NCI-H226 (cell line): Measurements from ENCODE around the gene BMP3.
"Not testable (repeated sequence)": the region's sequence is repeated elsewhere in the genome, so short reads cannot be mapped to it uniquely, and the experiment has no call there.

Source experiments
- DNase-seq: peaks from one replicate; pipeline ENCODE4 v3.0.0-alpha.2; 2015

Gene BMP3, protein sequence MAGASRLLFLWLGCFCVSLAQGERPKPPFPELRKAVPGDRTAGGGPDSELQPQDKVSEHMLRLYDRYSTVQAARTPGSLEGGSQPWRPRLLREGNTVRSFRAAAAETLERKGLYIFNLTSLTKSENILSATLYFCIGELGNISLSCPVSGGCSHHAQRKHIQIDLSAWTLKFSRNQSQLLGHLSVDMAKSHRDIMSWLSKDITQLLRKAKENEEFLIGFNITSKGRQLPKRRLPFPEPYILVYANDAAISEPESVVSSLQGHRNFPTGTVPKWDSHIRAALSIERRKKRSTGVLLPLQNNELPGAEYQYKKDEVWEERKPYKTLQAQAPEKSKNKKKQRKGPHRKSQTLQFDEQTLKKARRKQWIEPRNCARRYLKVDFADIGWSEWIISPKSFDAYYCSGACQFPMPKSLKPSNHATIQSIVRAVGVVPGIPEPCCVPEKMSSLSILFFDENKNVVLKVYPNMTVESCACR

GRCh38 chr4:81030061-81030980 is at the start of gene BMP3:
Gene BMP3, plus strand, starts transcription at chr4:81030708. Its CDS starts 577 bp downstream, at chr4:81031285.
- peak; percentile 16 for DNase-seq

DNA sequence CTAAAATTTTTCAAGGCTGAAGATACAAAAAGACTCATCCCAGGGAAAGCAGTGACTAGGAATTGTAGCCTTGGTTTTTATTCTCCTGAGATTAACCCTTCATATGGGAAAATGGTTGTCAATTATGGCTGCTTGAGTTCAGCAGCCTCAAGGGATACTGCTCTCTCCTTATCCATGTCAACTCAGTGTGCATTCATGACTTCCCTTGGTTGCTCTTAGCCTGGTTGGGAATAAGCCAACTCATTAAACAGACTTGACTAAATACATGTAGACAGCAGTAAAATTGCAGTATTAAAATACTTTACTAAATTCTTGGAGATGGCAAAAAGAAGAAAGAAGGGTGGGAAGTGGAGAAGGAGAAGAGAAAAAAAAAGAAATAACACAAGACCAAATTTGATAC is 44.5 kb upstream of the BMP3 start:
- DNase-seq: no peak

- peak; percentile 20 for DNase-seq
These were observed 40.5 kb upstream of the BMP3 start for GRCh38 chr4:80989921-80990544.

- DNase-seq: no peak
These were observed 39.7 kb upstream of the BMP3 start for GRCh38 chr4:80990851-80991250.

DNA sequence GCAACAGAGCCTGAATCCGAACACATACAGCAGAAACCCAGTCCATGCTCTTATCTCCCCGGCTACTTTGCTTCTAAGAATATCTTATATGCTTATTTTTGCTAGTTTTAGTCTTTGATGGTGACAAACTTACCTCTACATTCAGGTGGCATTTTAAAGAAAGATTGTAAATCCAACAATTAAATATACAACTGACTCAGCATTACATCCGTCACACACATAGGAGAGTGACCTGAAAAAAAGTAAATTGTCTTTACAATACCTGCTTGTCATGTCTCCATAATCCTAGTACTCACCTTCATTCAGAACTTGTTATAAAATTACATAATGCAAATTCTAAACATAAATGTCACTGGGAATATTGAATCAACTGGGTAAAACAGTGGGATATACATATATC is 30.6 kb upstream of the BMP3 start:
- DNase-seq: no peak

- DNase-seq: no peak
These were observed 26.9 kb upstream of the BMP3 start for GRCh38 chr4:81003597-81004111.

GRCh38 chr4:81007417-81007816 is 23.1 kb upstream of the BMP3 start:
- no peak for DNase-seq

DNA sequence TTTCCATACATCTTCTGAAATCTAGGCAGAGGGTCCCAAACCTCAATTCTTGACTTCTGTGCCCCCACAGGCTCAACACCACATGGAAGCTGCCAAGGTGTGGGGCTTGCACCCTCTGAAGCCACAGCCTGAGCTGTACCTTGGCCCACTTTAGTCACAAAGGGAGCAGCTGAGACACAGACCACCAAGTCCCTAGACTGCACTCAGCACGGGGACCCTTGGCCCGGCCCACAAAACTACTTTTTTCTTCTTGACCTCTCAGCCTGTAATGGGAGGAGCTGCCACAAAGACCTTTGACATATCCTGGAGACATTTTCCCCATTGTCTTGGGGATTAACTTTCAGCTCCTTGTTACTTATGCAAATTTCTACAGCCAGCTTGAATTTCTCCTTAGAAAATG is 13.9 kb upstream of the BMP3 start:
- DNase-seq: not testable (repeated sequence)

- DNase-seq: no peak
These were observed 11.5 kb upstream of the BMP3 start for GRCh38 chr4:81019006-81019405.

DNA sequence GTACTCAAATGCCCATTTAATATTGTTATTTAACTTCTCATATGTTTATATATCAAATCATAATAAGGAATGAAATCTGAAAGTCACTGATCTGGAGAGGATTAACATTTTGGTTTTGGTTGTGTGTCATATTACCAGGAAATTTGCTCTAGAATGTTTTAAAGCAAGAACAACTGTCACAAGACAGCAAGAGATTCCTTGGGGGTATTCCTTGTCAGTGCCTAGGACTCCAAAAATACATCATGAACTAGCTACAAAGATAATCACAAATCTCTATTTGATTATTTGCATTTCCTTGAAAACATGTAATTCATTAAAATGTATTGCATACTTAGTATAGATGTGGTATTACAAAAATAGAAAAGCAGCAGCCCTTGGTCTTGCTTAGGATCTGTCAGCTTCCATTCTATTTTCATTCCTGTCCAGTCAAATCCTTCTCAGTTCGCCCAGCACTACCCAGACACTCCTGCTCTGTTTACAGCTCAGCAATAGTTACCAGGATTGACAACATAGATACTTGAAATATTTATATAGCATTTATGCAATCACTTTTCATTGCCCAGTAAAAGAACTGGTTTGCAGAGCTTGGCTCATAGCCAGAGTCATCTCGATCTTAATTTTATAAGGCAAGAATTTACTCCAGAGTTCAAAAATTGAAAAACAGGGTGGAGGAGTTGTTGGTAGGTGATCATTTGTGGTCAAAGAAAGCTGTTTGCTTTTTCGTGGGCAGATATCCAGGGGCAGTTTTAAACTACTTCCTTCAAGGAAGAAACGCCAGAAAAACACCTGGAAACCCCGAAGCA is 9.2 kb upstream of the BMP3 start:
- DNase-seq: no peak

DNA sequence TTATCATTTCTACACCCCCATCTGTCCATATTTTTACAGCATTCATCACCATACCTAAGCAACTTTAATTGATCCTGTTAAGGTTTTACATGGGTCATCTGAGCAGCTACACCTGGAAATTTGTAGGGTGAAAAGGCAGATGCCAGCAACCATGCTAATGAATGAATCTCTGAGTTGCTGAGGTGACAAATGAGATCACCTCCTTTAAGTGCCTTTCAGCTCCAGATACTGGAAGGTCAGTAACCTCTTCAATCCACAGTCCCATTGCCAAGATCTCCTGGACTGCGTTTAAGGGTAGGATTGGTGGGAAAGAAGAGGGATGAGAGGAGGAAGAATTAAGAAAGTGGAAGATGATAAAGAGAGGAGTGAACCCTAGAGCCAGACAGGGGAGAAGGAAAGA is 8.5 kb upstream of the BMP3 start:
- no peak for DNase-seq

GRCh38 chr4:81023484-81023883 is 7.0 kb upstream of the BMP3 start:
- DNase-seq: no peak

GRCh38 chr4:81030981-81031791 is 678 bp downstream of the BMP3 start:
- no peak for DNase-seq

DNA sequence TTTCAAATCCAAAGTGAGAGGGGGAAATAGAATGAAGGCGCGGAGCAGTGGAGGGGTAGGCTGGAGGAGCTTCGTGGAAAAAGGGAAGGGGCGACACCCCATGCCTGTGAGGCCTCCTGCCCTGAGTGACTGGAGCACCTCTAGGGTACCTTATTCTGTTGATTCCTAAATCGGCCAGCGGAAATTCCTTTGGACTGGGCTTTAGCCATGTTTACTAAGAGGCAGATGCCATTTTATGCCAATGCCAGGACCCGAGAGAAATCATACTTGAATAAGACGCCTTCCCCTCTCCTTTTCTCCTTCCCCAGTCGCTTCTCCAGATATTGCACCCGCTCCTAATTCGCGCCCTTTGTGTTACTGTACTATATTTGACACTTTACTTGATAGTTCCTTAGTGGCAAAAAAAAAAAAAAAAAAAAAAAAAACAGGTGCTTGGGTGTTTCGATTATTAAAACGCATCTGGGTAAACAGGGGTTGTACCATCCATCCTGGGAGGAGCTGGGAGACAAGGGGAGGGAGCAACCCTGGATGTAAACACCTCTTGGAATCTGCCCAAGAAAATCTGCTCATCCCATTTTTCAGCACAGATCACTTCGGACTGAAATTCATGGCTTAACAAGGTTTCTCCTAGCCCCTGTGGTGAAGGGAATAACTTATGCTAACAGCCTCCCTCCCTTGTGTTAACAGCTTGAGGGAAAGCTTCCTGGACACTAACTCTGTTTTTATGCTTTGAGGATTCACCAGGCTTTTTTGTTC is 1.5 kb downstream of the BMP3 start:
- DNase-seq: no peak

DNA sequence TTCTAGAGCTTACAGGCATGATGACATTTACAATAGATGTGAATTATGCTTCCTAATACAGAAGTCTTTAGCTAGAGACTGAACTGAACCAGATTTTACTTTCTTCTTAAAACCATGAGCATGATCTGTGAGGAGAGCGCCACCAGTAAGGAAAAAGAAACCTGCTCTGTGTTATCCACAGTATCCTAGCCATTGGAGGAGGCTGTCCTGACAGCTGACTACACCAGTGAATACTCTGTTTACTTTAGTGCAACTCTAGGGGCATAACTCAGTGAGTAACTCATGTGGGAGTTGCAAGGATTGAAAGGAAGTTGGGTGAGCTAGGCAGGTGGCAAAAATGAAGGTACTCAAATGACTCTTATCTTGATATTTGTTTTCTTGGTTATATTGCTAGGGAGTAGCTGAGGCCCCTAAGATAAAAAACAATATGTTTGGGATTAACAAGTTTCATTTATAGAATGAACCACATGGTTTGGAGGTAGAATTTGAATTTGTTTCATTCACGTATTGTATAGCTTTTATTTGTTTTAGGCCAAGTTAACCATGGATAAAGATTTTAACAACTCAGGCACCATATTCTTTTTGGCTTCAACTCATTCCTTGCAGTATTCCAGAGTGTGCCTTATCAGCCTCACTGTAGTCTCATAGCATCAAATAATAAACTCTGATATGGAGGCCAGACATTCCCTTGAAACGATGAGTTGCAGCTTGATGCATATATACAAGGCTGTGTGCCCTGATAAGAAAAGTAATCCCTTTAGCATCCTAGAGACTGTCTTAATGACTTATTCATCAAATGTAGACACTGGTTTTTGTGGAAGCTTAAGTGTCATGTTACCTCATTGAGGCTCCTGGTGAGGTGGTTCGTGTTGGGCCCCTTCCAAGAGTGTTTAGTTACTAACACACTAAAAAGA is 2.5 kb downstream of the BMP3 start:
- peak; percentile 75 for DNase-seq

GRCh38 chr4:81038636-81039350 is 8.3 kb downstream of the BMP3 start:
- no peak for DNase-seq

DNA sequence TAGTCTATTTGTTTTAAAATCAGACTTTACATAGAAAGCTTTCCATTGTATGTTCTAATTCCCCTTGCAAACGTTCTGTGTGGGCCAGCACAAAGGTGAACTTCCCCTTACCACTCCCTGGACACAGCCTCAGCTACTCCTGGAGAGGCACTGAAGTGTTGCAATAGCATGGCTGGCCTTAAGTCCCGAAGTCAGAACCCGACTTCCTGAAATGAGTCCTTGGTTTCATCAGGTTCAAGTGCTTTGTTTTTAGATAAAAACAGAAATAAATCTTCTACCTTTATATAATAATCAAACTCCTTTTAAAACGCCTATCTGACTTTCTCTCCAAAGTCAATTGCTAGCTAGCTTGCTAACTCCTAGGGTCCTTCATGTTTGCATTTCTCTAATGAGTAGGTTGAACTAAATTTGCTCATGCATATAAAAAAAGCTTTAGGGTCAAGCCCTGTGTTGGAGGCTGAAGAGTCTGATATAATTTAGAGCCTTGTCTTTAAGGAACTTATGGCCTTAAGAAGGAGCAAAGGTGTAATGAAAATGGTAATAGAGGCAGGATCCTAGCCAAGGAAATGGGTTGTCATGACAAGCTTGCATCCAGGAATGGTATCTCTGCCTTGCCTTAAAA is 9.0 kb downstream of the BMP3 start:
- DNase-seq: no peak

DNA sequence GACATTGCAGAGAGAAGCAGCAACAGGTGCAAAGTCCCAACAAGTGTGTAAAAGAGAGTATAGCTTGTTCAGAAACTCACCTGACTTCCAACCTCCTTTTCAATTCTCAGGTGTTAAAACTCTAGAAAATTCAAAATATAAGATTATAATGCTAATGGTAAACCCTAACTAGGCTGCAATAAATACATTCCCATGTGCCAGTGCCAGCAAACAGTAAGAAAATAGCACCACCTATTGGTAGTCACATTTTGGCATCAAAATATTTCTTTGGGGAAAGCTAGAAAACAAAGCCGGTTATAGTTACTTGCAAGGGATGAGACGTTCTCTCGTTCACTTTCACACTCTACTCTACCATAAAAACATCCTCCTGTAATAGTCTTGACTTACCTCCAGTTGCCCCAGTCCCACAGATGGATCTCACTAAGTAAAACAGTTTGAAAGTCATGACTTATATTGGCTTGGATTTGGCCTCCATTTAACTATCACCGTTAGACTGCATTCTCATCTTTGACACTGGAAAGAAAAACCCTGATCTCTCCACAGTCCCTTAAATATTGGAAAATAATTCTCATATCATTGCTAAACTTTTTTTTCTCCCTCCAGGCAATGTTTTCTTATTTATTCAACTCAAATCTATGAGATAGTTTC is 9.6 kb downstream of the BMP3 start:
- DNase-seq: peak; percentile 23
